GM11168 (cell line): Measurements from ENCODE around the gene GABBR2.

Experiments used
- in situ Hi-C: fragments of 300-500 bp; cut with MboI; formaldehyde crosslinking; loops from one replicate; pipeline ENCODE4 v1.12.0; 2022; ENCODE audit warnings: low sequenced_read_pairs; ENCODE audit not compliant: unreplicated experiment

Gene GABBR2

GRCh38 chr9:98367371-98367900, 341.3 kb downstream of the GABBR2 start:
- in situ Hi-C loops = no loop called here

GRCh38 chr9:98365781-98366180, 343.0 kb downstream of the GABBR2 start:
- in situ Hi-C loops = no loop called here

- in situ Hi-C loops = no loop called here
Measured at GRCh38 chr9:98365227-98365669, 343.5 kb downstream of the GABBR2 start.

- in situ Hi-C loops = no loop called here
Measured at GRCh38 chr9:98364086-98364485, 344.6 kb downstream of the GABBR2 start.

GRCh38 chr9:98363644-98364043, 345.1 kb downstream of the GABBR2 start:
- in situ Hi-C loops = no loop called here

- in situ Hi-C loops = no loop called here
Measured at GRCh38 chr9:98362624-98363252, 346.0 kb downstream of the GABBR2 start.

- in situ Hi-C loops = no loop called here
Measured at GRCh38 chr9:98361645-98362044, 347.1 kb downstream of the GABBR2 start.

GRCh38 chr9:98360176-98360708, 348.5 kb downstream of the GABBR2 start:
- in situ Hi-C loops = no loop called here

GRCh38 chr9:98359569-98359968, 349.2 kb downstream of the GABBR2 start:
- in situ Hi-C loops = no loop called here

- in situ Hi-C loops = no loop called here
Measured at GRCh38 chr9:98357921-98358535, 350.7 kb downstream of the GABBR2 start.

- in situ Hi-C loops = no loop called here
Measured at GRCh38 chr9:98356953-98357690, 351.6 kb downstream of the GABBR2 start.

GRCh38 chr9:98356326-98356725, 352.4 kb downstream of the GABBR2 start:
- in situ Hi-C loops = no loop called here

- in situ Hi-C loops = no loop called here
Measured at GRCh38 chr9:98351370-98351769, 357.4 kb downstream of the GABBR2 start.

GRCh38 chr9:98347642-98348041, 361.1 kb downstream of the GABBR2 start:
- in situ Hi-C loops = no loop called here

- in situ Hi-C loops = no loop called here
Measured at GRCh38 chr9:98345011-98345410, 363.7 kb downstream of the GABBR2 start.

- in situ Hi-C loops = no loop called here
Measured at GRCh38 chr9:98344581-98344980, 364.2 kb downstream of the GABBR2 start.

- in situ Hi-C loops = no loop called here
Measured at GRCh38 chr9:98342820-98343210, 365.9 kb downstream of the GABBR2 start.

- in situ Hi-C loops = no loop called here
Measured at GRCh38 chr9:98342098-98342819, 366.5 kb downstream of the GABBR2 start.

GRCh38 chr9:98341157-98342097, 367.3 kb downstream of the GABBR2 start:
- in situ Hi-C loops = no loop called here
